ENCODE data around the gene TNNT1. TPM values are rescaled to one million over a fixed set of nuclear protein-coding genes. Genes with fewer than 3 reads are reported as not detected.

TNNT1 gene
- total RNA-seq, 1 donor from 2014 or later, result not detected

DNA sequence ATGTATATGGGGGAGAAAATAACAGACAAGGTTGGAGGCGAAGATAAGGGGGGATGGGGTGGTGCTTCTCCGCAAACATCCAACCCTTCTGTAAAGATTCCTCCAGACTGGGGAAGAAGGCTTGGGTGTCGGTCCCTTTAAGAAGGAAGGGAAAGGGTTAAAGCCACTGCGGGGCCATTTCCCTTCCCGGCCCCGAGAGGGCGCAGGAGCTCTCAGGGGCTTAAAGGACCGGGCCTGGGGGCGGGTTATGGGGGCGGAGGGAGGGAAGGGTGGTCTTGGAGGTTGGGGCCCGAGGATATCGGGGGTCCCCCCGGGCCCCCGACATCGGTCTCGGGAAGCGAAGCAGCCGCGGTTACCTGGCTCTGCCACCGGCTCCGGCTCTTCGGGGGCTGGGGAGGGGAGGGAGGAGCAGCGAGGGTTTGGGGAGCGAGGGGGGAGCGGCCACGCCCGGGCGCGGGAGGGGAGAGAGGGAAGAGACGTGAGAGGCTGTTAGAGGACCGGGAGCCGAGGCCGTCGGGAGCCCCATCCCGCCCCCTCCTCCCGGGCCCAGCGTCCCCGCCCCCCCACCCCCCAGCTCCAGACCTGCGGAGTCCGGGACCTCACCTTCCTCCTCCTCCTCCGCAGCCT, 2.8 kb downstream of the TNNT1 start:
- no peak for DNase-seq (ENCODE audit: low read depth in 2 of 2)

- no peak for DNase-seq (ENCODE audit: low read depth in 2 of 2)
These were observed 3.8 kb downstream of the TNNT1 start for GRCh38 chr19:55145232-55145631.

DNA sequence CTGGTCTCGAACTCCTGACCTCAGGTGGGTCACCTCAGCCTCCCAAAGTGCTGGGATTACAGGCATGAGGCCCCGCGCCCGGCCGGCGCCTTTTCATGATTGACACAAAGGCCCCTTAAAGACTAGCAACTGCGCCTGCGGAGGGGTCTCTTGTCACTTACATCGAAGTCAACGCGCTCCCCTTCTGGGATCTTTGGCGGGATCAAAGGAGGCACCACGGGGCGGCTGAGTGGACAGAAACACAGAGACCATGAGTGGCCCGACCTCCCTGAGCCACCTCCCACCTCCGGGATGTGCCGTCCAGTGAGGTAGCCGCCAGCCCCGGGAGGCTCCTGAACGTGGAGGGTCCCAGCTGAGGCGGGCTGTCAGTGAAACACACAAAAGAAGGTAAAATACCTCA, 7.3 kb downstream of the TNNT1 start:
- no peak for DNase-seq (ENCODE audit: low read depth in 2 of 2)

DNA sequence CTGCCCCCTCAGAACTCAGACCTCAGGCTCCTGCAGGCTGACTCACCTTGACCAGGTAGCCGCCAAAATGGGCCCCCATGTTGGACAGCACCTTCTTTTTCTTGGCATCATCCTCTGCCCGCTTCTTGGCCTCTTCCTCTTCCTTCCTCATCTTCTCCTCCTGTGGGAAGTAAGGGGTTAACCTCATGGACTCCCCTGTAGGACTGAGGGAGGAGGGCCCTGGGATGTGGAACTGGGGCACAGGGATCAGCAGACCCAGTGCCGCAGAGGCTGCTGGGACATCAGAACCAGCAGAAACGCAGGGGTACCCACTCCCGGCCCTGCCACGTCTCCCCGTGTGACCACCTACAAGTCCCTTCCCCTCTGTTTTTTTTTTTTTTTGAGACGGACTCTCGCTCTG, 11.1 kb downstream of the TNNT1 start:
- DNase-seq (ENCODE audit: low read depth in 2 of 2), result no peak

DNA sequence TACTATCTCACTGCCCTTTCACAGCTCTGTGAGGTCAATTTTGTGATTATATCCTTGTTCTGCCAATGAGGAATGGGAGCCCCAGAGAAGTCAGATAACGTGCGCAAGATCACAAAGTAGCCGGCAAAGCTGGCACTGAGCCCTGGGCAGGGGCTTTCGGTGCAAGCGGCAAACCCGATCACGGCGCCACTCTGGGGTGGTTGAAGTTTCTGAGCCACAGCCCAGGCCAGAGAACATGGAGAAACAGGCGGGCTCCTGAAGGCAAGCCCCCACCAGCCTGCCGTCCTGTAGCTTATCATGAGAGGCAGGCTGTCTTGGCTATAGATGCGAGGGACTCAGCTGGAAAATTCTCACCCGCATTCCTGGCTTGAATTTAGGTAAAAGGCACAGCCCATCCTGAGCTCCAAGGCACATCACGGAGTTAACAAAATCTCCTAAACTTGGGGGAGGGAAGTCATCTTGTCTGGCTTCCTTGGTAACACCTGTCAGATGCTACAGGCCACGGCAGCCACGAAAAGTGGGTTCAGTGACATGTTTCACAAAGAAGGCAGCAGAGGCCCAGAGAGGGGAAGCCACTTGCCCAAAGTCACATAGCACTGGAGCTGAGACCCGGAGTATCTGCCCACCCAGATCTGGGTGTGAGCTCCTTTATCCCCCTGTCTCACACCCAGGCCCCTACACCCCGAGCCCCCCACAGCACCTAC, 12.5 kb downstream of the TNNT1 start:
- no peak for DNase-seq (ENCODE audit: low read depth in 2 of 2)

DNA sequence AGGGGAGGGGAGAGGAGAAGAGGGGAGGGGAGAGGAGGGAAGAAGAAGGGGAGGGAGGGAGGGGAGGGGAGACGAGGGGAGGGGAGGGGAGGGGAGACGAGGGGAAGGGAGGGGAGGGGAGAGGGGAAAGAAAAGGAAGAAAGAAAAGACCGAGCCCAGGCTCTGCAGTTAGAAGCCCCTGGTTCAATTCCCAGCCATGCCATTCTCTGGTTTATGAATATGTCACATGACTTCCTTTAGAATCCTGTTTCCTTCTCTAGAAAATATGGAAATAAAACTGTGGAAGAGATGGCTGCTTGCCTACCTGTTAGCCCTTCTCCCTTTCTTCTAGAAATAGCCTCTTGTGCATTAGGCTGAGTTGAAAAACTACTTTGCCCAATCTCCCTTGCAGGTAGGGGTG, 14.3 kb downstream of the TNNT1 start:
- no peak for DNase-seq (ENCODE audit: low read depth in 2 of 2)

GRCh38 chr19:55133639-55134444, 15.2 kb downstream of the TNNT1 start:
- no peak for DNase-seq (ENCODE audit: low read depth in 2 of 2)

DNA sequence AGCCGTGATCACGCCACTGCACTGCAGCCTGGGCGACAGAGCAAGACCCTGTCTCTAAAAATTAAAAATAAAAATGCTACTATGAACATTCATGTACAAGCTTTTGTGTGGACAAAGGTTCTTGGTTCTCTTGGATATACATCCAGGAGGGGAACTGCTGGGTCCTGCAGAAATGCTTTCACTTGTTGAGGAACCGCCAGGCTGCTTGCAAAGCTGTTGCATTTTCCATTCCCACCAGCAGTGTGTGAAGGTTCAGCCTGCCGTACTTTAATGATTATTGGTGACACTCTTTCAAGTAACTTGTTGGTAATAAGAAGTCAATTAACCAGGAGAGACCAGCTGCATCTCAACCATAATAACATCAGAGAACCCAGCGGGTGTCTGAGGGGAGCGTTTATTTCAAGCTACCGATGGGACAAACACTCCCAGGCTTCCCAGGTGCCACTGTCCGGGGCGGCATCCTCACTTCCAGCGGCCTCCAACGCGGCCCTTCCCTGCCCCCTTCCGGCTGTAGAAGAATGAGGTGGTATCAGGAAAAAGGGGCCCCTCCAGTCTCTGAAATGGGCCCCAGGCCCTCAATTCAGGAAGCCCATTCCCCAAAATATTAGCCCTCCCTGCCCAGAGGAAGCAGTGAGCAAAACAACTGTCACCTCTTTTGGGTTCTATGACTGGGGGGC, 16.4 kb downstream of the TNNT1 start:
- peak; percentile 18 to 38 for DNase-seq (ENCODE audit: low read depth in 2 of 2)

DNA sequence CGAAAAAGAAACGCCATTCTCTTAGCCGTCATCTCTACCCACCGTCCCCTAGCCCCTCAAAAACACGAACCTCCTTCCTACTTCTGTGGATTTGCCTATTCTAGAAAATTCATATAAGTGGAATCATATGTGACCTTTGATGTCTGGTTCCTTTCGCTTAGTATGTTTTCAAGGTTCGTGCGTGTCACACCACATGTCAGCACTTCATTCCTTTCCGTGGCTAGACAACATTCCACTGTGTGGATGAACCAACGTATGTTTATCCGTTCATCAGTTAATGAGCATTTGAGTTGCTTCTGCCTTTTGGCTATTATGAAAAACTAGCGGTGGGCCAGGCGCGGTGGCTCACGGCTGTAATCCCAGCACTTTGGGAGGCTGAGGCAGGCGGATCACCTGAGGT, 17.6 kb downstream of the TNNT1 start:
- DNase-seq (ENCODE audit: low read depth in 2 of 2), result no peak

- DNase-seq (ENCODE audit: low read depth in 2 of 2), result no peak
These were observed 30.0 kb downstream of the TNNT1 start for GRCh38 chr19:55119053-55119452.

- DNase-seq (ENCODE audit: low read depth in 2 of 2), result no peak
These were observed 30.5 kb downstream of the TNNT1 start for GRCh38 chr19:55118401-55118991.

DNA sequence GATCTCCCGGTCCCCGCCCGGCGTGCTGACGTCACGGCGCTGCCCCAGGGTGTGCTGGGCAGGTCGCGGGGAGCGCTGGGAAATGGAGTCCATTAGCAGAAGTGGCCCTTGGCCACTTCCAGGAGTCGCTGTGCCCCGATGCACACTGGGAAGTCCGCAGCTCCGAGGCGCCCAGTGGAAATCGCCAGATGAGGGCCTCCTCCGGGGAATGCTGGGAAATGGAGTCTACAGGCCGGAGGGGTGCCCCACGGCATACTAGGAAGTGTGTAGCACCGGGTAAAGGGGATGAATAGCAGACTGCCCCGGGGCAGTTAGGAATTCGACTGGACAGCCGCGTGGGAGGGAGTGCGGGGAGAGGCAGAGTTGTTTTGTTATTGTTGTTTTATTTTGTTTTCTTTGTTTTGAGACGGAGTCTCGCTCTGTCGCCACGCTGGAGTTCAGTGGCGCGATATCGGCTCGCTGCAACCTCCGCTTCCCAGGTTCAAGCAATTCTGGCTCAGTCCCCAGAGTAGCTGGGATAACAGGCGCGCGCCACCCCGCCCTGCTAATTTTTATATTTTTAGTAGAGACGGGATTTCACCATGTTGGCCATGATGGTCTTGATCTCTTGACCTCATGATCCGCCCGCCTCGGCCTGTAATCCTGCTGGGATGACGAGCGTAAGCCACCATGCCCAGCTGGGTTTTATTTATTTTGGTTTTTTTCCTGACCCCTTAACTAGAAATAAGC, 31.2 kb downstream of the TNNT1 start:
- DNase-seq (ENCODE audit: low read depth in 2 of 2), result peak; percentile 99

DNA sequence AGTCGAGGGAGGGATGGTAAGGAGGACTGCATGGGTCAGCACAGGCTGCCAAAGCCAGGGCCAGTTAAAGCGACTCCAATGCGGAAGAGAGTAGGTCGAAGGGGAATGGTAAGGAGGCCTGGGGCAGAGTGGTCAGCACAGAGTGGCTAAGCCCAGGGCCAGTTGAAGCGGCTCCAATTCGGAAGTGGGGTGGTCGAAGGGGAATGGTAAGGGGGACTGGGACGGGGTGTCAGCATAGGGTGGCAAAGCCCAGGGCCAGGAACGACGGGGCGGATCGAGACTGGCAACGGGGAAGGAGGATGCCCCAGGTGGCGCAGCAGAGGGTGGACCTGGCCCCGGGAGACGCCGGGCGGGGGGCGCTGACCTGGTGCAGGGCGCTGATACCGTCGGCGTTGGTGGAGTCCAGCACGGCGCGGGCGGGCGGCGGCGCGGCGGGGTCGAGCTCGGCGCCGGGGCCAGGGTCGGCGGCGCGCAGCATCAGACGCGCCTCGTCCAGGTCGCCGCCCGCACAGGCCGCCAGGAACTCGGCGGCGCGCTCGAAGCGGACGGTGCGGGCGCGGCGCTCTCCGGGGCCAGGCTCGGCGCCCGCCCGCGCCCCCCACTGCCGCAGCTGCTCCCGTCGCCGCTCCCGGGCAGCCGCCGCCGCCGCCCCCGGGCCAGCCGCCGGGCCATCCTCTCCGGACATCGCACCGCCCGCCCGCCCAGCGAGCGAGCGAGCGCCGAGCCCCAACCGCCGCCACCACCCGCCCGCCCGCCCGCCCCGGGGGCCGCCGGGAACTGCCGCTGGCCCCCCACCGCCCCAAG, 31.9 kb downstream of the TNNT1 start, which contains the start of gene PPP1R12C:
Gene PPP1R12C, minus strand, starts transcription at position 779 of the 804 bp plus-strand sequence. Its CDS starts 94 bp downstream, at position 685.
- DNase-seq (ENCODE audit: low read depth in 2 of 2), result peak; percentile 24 to 33

GRCh38 chr19:55116232-55116858, 32.7 kb downstream of the TNNT1 start:
- DNase-seq (ENCODE audit: low read depth in 2 of 2), result peak; percentile 29 to 64

- peak in 1 of 2 donors; percentile 52 for DNase-seq (ENCODE audit: low read depth in 2 of 2)
These were observed 33.5 kb downstream of the TNNT1 start for GRCh38 chr19:55115446-55116065.

GRCh38 chr19:55114566-55115145, 34.4 kb downstream of the TNNT1 start:
- no peak for DNase-seq (ENCODE audit: low read depth in 2 of 2)

- DNase-seq (ENCODE audit: low read depth in 2 of 2), result peak; percentile 95
These were observed 35.4 kb downstream of the TNNT1 start for GRCh38 chr19:55113570-55114039.
